Neutrophil (primary cell): ENCODE data around the gene TMEM138.
A peak's percentile ranks its signal among the peaks of the same experiment; 100 is the strongest.

Source experiments
- H3K27ac ChIP-seq: fragments of 200-600 bp; sonication (generic); 2 replicates; pipeline ENCODE4 v1.5.1; 2016; ENCODE audit warnings: mild to moderate bottlenecking, moderate library complexity
- H3K27me3 ChIP-seq: fragments of 200-600 bp; sonication (generic); 2 replicates; pipeline ENCODE4 v1.6.0; 2016; ENCODE audit warnings: mild to moderate bottlenecking
- H3K36me3 ChIP-seq: fragments of 200-600 bp; sonication (generic); 2 replicates; pipeline ENCODE4 v1.5.1; 2017
- H3K4me1 ChIP-seq, 2 experiments: fragments of 200-600 bp in 1 of 2; sonication (generic) in 1 of 2; 1 replicate in 1 of 2; 2 replicates in 1 of 2; pipeline versions ENCODE4 v1.5.1 to v1.6.1; 2013 to 2016; ENCODE audit warnings: low read depth in 1 of 2, low read length in 1 of 2, mild to moderate bottlenecking in 1 of 2, moderate library complexity in 1 of 2; ENCODE audit not compliant: control insufficient read depth in 1 of 2, insufficient read depth in 1 of 2
- H3K4me3 ChIP-seq, 2 experiments: fragments of 200-600 bp in 1 of 2; sonication (generic) in 1 of 2; 1 replicate in 1 of 2; 2 replicates in 1 of 2; pipeline ENCODE4 v1.5.1; 2013 to 2016; ENCODE audit warnings: low read depth in 1 of 2, low read length in 1 of 2, mild to moderate bottlenecking in 1 of 2, moderate library complexity in 1 of 2
- H3K9me3 ChIP-seq: fragments of 200-600 bp; sonication (generic); 2 replicates; pipeline ENCODE4 v1.5.1; 2016
- TF ChIP-seq, protein P1 (sequence below): fragments of 200-600 bp; sonication (generic); IDR thresholded peaks from 2 replicates; pipeline ENCODE4 v1.5.1; 2016; ENCODE audit warnings: antibody characterized with exemption

TMEM138 gene

DNA sequence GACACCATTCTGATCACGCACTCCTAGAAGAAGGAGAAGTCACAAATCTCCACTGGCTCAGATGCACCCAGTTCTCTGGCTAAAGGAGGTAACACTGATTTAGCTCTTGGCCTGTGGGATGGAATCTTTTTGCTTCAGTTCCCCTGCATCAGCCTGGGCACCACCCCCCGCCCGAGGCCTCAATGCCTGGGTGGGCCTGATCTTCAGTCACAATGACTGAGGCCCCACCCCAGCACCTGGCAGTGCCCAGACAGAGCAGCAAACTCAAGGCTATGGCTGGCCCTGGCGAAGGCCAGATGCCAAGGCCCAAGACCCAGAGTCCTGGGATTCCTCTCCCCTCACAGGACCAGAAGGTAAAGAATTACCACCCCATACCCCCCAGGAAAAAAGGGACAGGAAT is 5.5 kb upstream of the TMEM138 start:
- H3K27ac ChIP-seq: peak overlapping the region; percentile 87
- no peak overlapping the region for H3K4me3 ChIP-seq
- H3K4me1 ChIP-seq: peaks cover 31 to 35% of the 10 kb centered on the region in 2 experiments
- H3K27me3 ChIP-seq: no peaks in the 10 kb centered on the region
- TF ChIP-seq, protein P1, sequence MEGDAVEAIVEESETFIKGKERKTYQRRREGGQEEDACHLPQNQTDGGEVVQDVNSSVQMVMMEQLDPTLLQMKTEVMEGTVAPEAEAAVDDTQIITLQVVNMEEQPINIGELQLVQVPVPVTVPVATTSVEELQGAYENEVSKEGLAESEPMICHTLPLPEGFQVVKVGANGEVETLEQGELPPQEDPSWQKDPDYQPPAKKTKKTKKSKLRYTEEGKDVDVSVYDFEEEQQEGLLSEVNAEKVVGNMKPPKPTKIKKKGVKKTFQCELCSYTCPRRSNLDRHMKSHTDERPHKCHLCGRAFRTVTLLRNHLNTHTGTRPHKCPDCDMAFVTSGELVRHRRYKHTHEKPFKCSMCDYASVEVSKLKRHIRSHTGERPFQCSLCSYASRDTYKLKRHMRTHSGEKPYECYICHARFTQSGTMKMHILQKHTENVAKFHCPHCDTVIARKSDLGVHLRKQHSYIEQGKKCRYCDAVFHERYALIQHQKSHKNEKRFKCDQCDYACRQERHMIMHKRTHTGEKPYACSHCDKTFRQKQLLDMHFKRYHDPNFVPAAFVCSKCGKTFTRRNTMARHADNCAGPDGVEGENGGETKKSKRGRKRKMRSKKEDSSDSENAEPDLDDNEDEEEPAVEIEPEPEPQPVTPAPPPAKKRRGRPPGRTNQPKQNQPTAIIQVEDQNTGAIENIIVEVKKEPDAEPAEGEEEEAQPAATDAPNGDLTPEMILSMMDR: no peak
- no peaks in the 10 kb centered on the region for H3K9me3 ChIP-seq
- H3K36me3 ChIP-seq: peaks cover 15% of the 10 kb centered on the region

DNA sequence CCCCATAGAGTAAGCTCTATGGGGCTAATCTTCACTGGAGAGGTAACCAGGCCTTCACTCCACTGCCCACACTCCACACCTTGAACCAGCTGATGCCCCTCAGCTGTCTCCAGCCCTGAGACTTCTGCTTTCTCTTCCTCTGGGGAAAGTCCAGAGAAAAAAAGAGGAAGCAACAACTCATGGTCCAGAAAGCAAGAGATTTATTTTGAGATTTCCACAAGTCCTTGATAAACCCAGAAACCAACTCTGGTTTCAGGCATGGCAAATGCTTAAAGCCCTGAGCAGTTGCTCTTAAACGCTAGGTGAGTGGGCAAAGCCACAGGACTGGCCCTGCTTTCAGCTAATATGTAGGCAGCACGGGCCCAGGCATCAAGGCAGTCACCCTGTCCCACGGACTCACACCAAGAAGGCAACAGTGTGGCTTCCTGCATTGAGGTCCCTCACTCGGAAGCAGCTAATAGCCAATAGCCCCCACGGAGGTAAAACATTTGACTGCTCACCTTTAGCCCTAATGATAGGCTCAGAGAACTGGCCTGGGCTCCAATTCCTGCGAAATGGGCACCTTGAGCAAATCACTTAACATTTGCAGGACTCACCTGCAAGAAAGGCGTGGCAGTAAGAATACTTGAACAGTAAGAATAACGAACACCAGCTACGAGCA is 4.8 kb upstream of the TMEM138 start:
- Histone ChIP-seq H3K4me1 (peaks cover 32 to 36% of the 10 kb centered on the region in 2 experiments), H3K36me3 (peaks cover 12% of the 10 kb centered on the region), H3K9me3 (no peaks in the 10 kb centered on the region), H3K27me3 (no peaks in the 10 kb centered on the region), H3K4me3 (no peak overlapping the region), H3K27ac (peak overlapping the region; percentile 87)
- TF ChIP-seq, protein P1: no peak

DNA sequence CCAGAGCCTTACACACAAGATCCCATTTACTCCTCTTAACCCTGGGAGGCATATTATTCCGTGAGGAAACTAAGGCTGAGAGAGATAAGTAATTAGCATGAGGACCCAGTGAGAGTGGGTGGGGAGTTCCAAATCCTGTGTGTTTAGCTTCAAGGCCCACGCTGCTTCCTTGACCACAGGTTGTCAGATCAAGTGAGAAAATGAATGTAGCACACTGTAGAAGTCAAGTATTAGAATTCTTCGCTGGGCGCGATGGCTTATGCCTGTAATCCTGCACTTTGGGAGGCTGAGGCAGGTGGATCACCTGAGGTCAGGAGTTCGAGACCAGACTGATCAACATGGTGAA is 4.3 kb upstream of the TMEM138 start:
- Histone ChIP-seq H3K27me3 (no peaks in the 10 kb centered on the region), H3K36me3 (peaks cover 12% of the 10 kb centered on the region), H3K27ac (peak overlapping the region; percentile 87), H3K9me3 (no peaks in the 10 kb centered on the region), H3K4me3 (no peak overlapping the region), H3K4me1 (peaks cover 37 to 42% of the 10 kb centered on the region in 2 experiments)
- TF ChIP-seq, protein P1: no peak

DNA sequence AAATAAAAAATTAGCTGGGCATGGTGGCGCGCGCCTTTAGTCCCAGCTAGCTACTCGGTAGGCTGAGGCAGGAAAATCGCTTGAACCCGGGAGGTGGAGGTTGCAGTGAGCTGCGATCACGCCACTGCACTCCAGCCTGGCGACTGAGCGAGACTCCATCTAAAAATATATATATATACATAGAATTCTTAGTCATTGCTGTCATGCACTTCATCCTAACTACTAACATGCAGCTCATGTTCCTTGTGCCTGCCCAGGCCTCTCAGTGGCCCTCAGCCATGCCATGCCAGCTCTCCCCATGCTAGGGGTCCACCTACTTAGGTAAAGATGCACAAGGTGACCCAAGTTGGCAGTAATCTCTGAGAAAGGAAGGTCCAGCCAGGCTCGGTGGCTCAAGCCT is 3.6 kb upstream of the TMEM138 start:
- no peak overlapping the region for H3K4me3 ChIP-seq
- no peaks in the 10 kb centered on the region for H3K9me3 ChIP-seq
- TF ChIP-seq, protein P1: no peak
- no peak overlapping the region for H3K27ac ChIP-seq
- peaks cover 6% of the 10 kb centered on the region for H3K36me3 ChIP-seq
- peaks cover 38 to 43% of the 10 kb centered on the region in 2 experiments for H3K4me1 ChIP-seq
- H3K27me3 ChIP-seq: no peaks in the 10 kb centered on the region

DNA sequence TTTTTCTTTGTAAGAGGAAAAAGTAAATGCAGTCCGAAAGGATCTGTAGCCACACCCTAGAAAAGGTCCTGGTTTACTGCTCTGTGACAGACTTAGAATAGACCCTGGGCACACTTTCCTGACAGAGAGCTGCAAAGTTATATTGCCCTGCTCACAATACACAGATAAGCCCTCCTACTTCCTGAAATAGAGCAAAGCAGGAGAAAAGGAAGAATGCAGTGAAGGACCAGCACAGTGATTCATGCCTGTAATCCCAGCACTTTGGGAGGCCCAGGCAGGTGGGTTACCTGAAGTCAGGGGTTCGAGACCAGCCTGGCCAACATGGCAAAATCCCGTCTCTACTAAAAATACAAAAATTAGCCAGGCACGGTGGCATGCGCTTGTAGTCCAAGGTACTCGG is 2.7 kb upstream of the TMEM138 start:
- no peak overlapping the region for H3K4me3 ChIP-seq
- peaks cover 4% of the 10 kb centered on the region for H3K36me3 ChIP-seq
- no peak overlapping the region for H3K27ac ChIP-seq
- H3K9me3 ChIP-seq: no peaks in the 10 kb centered on the region
- no peaks in the 10 kb centered on the region for H3K27me3 ChIP-seq
- TF ChIP-seq, protein P1: no peak
- H3K4me1 ChIP-seq: peaks cover 40 to 43% of the 10 kb centered on the region in 2 experiments
